Aorta (tissue), 5 donors: Measurements from ENCODE around the gene SERINC4. TPM values are rescaled to one million over a fixed set of nuclear protein-coding genes. Genes with fewer than 3 reads are reported as not detected.

Experiments
- ATAC-seq: fragments of 200-7000 bp; cut with Tn5 transposase; one replicate; pipeline ENCODE4 v1.9.1; 2022; ENCODE audit warnings: moderate library complexity; ENCODE audit not compliant: low FRiP score
- DNase-seq, 2 donors: peaks; one replicate each; pipeline ENCODE4 v3.0.0-alpha.2; 2020
- H3K27ac ChIP-seq, 2 donors: one replicate each; pipeline ENCODE4 v1.5.1; 2013; ENCODE audit warnings: low read length in 2 of 2, mild to moderate bottlenecking in 2 of 2, moderate library complexity in 2 of 2, control low read depth in 1 of 2, inconsistent platforms in 1 of 2, low read depth in 1 of 2
- H3K27me3 ChIP-seq, 2 donors: one replicate each; pipeline ENCODE4 v1.6.1; 2013; ENCODE audit warnings: control low read depth in 1 of 2, low read length in 1 of 2, mild to moderate bottlenecking in 1 of 2, moderate library complexity in 1 of 2; ENCODE audit not compliant: insufficient read depth in 2 of 2, control insufficient read depth in 1 of 2
- H3K36me3 ChIP-seq, 2 donors: one replicate each; pipeline ENCODE4 v1.6.1; 2013; ENCODE audit warnings: control low read depth in 1 of 2, low read length in 1 of 2, mild to moderate bottlenecking in 1 of 2; ENCODE audit not compliant: insufficient read depth in 2 of 2, control insufficient read depth in 1 of 2
- H3K4me1 ChIP-seq, 2 donors: one replicate each; pipeline ENCODE4 v1.6.1; 2013; ENCODE audit warnings: low read length in 2 of 2, control low read depth in 1 of 2, mild to moderate bottlenecking in 1 of 2, moderate library complexity in 1 of 2; ENCODE audit not compliant: insufficient read depth in 2 of 2, control insufficient read depth in 1 of 2
- H3K4me3 ChIP-seq, 2 donors: one replicate each; pipeline ENCODE4 v1.5.1; 2013; ENCODE audit warnings: low read length in 2 of 2, control low read depth in 1 of 2, mild to moderate bottlenecking in 1 of 2
- H3K9me3 ChIP-seq: one replicate; pipeline ENCODE4 v1.6.1; 2013; ENCODE audit warnings: mild to moderate bottlenecking, low read length; ENCODE audit not compliant: control insufficient read depth
- WGBS, 2 donors: extraction: QIAGEN DNeasy Blood & Tissue Kit; methylation state at CpG; one replicate each; pipeline ENCODE4 v1.1.7; 2013; 5-methylcytosine and 5-hydroxymethylcytosine counted together
- intact Hi-C, 2 donors: fragments of 100-400 bp; cut with DNase I; formaldehyde crosslinking; loops; one replicate each; pipeline versions ENCODE4 v1.14.2 to v1.15.0; 2022
- polyA plus RNA-seq, 2 donors: library from polyadenylated mRNA; stranded (reverse); fragments of 200-250 nt; gene quantifications; one replicate each; pipeline ENCODE4 v1.2.3, GENCODE V29; 2013
- total RNA-seq, 2 donors: library from RNA; stranded (reverse); fragmentation: NEBNext Ultra II Directional; extraction: Animal tissue kit (Norgen Biotek cat#: 25700); gene quantifications; one replicate each; pipeline ENCODE4 v1.2.1, GENCODE V29; 2021
- donor health status: healthy with polysubstance abuse.
- donor health status: Bipolar disorder and iron deficiency.
- donor health status: DM: no; HTN: no; CAD: no.
- donor health status: DM: no; HTN: no; CAD: no.
- donor health status: DM: yes; HTN: yes; CAD: no.

Gene SERINC4
- total and polyA plus RNA-seq, 4 donors, result 0.43 to 0.88 TPM; not detected in 2

DNA sequence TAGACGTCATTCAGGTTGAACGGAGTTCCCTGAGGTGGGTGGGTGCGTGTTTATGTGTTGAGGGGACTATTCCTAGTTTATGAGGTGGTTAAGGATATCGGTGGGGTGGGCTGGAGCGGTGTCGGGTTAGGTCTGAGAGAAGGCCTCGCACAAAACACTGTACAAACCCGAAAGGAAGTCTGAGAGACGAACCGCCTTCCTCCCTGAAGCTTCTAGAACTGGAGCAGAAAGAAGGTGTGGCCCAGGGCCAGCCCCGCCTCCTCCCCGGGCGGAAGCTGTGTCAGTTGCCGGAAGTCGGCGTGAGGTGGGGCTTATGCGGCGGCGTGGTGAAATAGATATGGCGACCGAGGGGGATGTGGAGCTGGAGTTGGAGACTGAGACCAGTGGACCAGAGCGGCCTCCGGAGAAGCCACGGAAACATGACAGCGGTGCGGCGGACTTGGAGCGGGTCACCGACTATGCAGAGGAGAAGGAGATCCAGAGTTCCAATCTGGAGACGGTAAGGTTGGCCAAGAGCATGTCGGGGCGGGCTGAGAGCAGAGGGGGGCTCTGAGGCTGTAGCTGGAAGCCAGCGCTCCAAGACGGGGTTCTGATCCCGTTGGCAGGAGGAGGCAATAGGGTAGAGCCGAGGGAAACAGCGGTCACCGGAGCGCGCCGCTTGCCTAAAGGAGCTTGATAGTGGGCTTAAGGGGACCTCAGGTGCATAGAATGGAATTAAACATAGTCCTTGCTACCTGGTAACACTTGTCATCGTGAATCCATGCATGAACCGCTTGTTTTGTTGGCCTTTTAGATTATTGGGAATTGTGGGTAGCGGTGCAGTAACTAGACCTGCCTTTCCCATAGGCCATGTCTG is 494 bp upstream of the SERINC4 start, which contains the start of gene HYPK:
TSS of gene HYPK (plus strand) at position 314 of the 856 bp plus-strand sequence. CDS start at position 338, 24 bp downstream.
- Histone ChIP-seq H3K9me3 (no peaks in the 10 kb centered on the region), H3K4me3 (peak within 1 kb of the TSS; percentile 60 to 93), H3K36me3 (peaks cover 4 to 10% of the 10 kb centered on the region in 2 donors), H3K4me1 (no peaks in the 10 kb centered on the region), H3K27ac (peak within 1 kb of the TSS; percentile 23 to 89), H3K27me3 (no peaks in the 10 kb centered on the region)
- ATAC-seq (peak; percentile 95), DNase-seq (peak; percentile 96 to 97)
- intact Hi-C loops, result no loop called here
- WGBS, 2 donors, result 6 to 7% methylated on average over 44 of the region's 44 CpGs

DNA sequence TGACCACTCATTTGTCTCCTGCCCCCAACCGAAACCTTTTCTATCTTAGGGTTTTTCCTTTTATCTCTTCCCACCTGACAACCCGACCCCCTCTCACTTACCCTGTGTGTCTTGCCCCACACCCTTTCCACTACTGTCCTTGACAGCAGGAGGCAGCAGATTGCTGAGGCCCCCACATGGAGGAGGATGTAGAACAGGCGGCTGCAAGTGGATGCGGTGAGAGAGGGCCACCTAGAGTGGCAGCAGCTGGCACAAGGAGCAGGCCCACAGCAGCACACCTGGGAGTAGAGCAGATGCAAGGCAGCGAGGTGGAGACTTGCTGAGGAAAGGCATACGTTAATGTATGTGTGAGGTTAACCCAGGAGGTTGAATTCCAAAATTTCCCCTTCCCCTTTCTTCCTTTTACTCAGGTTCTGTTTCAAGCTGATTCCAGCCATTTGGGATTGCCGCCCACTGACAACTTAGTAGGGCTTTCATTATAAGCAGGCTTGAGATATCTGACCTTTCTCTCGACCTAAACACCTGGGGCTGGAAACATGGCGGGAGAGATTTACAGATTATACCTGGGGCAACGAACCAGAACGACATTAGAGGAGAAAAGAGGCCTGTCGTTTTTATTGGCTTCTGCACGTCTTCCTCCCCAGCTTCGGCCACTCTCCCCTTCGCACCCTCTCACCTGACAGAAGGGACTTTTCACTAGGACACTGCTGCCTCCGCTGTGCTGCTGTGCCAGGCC is 643 bp downstream of the SERINC4 start:
- no peaks in the 10 kb centered on the region for H3K9me3 ChIP-seq
- H3K4me3 ChIP-seq, result no peak overlapping the region
- 90 to 93% methylated on average over 16 of the region's 16 CpGs for WGBS, 2 donors
- H3K27me3 ChIP-seq, result no peaks in the 10 kb centered on the region
- H3K36me3 ChIP-seq, result peaks cover 0 to 9% of the 10 kb centered on the region in 2 donors
- no peak for DNase-seq
- intact Hi-C loops, result no loop called here
- H3K4me1 ChIP-seq, result peaks cover 0 to 7% of the 10 kb centered on the region in 2 donors
- no peak for ATAC-seq
- H3K27ac ChIP-seq, result peak overlapping the region; percentile 23 to 89

DNA sequence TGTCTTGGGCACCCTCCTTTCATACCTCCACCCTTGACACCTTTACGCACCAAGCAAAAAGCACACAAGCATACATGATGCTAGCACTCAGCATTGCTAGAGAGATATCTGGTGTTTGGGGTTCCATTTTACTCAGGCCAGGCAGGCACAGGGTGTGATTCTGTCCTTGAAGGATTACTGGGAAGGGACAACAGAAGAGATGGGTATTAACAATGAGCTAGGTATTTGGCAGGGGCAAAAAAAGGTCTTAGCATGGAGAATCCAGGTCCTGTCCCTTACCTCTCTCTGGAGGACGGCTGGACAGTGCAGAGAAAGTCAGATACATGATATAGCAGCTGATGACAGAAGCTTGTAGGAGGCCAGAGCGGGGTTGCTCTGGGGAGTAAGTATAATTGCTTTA is 3.5 kb downstream of the SERINC4 start:
- no peak overlapping the region for H3K27ac ChIP-seq
- no peak overlapping the region for H3K4me3 ChIP-seq
- H3K36me3 ChIP-seq, result peaks cover 0 to 9% of the 10 kb centered on the region in 2 donors
- H3K27me3 ChIP-seq, result no peaks in the 10 kb centered on the region
- intact Hi-C loops, result no loop called here
- H3K9me3 ChIP-seq, result no peaks in the 10 kb centered on the region
- ATAC-seq (no peak), DNase-seq (no peak)
- 83 to 85% methylated on average over 3 of the region's 3 CpGs for WGBS, 2 donors
- peaks cover 0 to 15% of the 10 kb centered on the region in 2 donors for H3K4me1 ChIP-seq

DNA sequence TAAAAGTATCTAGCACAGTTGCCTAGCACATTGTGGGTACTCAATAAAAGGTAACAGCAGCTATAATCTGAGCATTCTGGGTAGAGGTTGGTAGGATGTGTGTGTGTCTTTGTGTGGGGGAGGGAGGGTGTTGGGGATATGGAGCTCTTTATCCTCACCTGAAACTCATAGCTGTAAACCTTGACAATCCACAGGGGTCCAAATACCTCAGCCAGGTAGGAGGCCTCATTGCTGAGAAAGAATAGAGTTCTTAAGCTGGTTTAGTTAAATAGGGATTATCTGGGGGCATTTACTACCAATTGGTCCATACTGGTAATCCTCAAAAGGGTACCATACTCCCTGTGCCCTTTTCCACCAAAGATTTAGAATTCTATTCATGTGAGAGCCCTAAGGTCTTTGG is 4.0 kb downstream of the SERINC4 start:
- intact Hi-C loops, result no loop called here
- Histone ChIP-seq H3K4me1 (peaks cover 0 to 15% of the 10 kb centered on the region in 2 donors), H3K4me3 (no peak overlapping the region), H3K27me3 (no peaks in the 10 kb centered on the region), H3K27ac (no peak overlapping the region), H3K36me3 (peaks cover 0 to 9% of the 10 kb centered on the region in 2 donors), H3K9me3 (no peaks in the 10 kb centered on the region)
- ATAC-seq (no peak), DNase-seq (no peak)

GRCh38 chr15:43795197-43795596 is 4.8 kb downstream of the SERINC4 start:
- intact Hi-C loops, result no loop called here
- DNase-seq (no peak), ATAC-seq (no peak)
- Histone ChIP-seq H3K9me3 (no peaks in the 10 kb centered on the region), H3K27me3 (no peaks in the 10 kb centered on the region), H3K4me3 (no peak overlapping the region), H3K27ac (peak overlapping the region in 1 of 2 donors; percentile 6), H3K36me3 (peaks cover 0 to 9% of the 10 kb centered on the region in 2 donors), H3K4me1 (peaks cover 0 to 15% of the 10 kb centered on the region in 2 donors)
- WGBS, 2 donors, result 90 to 91% methylated on average over 2 of the region's 2 CpGs

- 54% methylated on average over 9 of the region's 9 CpGs for WGBS, 2 donors
- H3K27ac ChIP-seq, result peak overlapping the region in 1 of 2 donors; percentile 17
- ATAC-seq, result no peak
- intact Hi-C loops, result no loop called here
- no peak for DNase-seq
- peaks cover 0 to 9% of the 10 kb centered on the region in 2 donors for H3K36me3 ChIP-seq
- no peaks in the 10 kb centered on the region for H3K27me3 ChIP-seq
- peaks cover 0 to 15% of the 10 kb centered on the region in 2 donors for H3K4me1 ChIP-seq
- no peak overlapping the region for H3K4me3 ChIP-seq
- no peaks in the 10 kb centered on the region for H3K9me3 ChIP-seq
Observed at GRCh38 chr15:43794269-43795037, 5.6 kb downstream of the SERINC4 start.

GRCh38 chr15:43793647-43794046 is 6.4 kb downstream of the SERINC4 start:
- WGBS, 2 donors, result 71 to 72% methylated on average over 10 of the region's 10 CpGs
- H3K27ac ChIP-seq, result peak overlapping the region in 1 of 2 donors; percentile 49

GRCh38 chr15:43792761-43793476 is 7.1 kb downstream of the SERINC4 start:
- H3K4me3 ChIP-seq, result peak overlapping the region; percentile 36 to 53
- no peaks in the 10 kb centered on the region for H3K9me3 ChIP-seq
- H3K4me1 ChIP-seq, result peaks cover 0 to 15% of the 10 kb centered on the region in 2 donors
- ATAC-seq (peak; percentile 36), DNase-seq (peak in 1 of 2 donors; percentile 77)
- H3K27ac ChIP-seq, result peak overlapping the region; percentile 49 to 63
- H3K27me3 ChIP-seq, result no peaks in the 10 kb centered on the region
- peaks cover 0 to 8% of the 10 kb centered on the region in 2 donors for H3K36me3 ChIP-seq
- WGBS, 2 donors, result 0 to 1% methylated on average over 33 of the region's 33 CpGs
- intact Hi-C loops, result no loop called here

More at GRCh38 chr15:43793647-43794046, 6.4 kb downstream of the SERINC4 start:
- Histone ChIP-seq H3K4me3 (no peak overlapping the region), H3K9me3 (no peaks in the 10 kb centered on the region), H3K27me3 (no peaks in the 10 kb centered on the region), H3K36me3 (peaks cover 0 to 8% of the 10 kb centered on the region in 2 donors), H3K4me1 (peaks cover 0 to 15% of the 10 kb centered on the region in 2 donors)
- ATAC-seq (no peak), DNase-seq (no peak)
- intact Hi-C loops, result no loop called here
